SKM-1 treated with dmso at 0.1 percent for 144 hours (cell line): ENCODE results near the gene CD86.
"Not testable (repeated sequence)": the region's sequence is repeated elsewhere in the genome, so short reads cannot be mapped to it uniquely, and the experiment has no call there.

Experiments
- DNase-seq: peaks from one replicate; lab custom pipeline; 2025; ENCODE audit not compliant: unreplicated experiment; lab: John Stamatoyannopoulos, UW

CD86 gene

GRCh38 chr3:122146466-122146865 is 91.3 kb downstream of the CD86 start:
- no peak for DNase-seq

- DNase-seq: no peak
These were observed 93.9 kb downstream of the CD86 start for GRCh38 chr3:122148941-122149627.

DNA sequence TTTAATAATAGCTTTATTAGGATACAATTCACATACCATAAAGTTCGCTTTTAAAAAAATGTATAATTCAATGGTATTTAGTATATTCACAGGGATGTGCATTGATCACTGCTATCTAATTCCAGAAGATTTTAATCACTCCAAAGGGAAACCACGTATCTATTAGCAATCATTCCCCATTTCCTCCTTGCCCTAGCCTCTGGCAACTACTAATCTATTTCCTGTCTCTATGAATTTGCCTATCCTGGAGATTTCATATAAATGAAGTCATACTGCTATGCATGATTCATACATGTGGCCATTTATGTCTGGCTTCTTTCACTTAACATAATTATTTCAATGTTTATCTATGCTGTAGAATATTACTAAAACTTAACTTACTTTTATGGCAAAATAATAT is 96.3 kb downstream of the CD86 start:
- DNase-seq: no peak

DNA sequence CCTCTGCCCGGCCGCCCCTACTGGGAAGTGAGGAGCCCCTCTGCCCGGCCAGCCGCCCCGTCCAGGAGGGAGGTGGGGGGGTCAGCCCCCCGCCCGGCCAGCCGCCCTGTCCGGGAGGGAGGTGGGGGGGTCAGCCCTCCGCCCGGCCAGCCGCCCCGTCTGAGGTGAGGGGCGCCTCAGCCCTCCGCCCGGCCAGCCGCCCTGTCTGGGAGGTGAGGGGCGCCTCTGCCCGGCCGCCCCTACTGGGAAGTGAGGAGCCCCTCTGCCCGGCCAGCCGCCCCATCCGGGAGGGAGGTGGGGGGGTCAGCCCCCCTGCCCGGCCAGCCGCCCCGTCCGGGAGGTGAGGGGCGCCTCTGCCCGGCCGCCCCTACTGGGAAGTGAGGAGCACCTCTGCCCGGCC is 109.8 kb downstream of the CD86 start:
- not testable (repeated sequence) for DNase-seq

DNA sequence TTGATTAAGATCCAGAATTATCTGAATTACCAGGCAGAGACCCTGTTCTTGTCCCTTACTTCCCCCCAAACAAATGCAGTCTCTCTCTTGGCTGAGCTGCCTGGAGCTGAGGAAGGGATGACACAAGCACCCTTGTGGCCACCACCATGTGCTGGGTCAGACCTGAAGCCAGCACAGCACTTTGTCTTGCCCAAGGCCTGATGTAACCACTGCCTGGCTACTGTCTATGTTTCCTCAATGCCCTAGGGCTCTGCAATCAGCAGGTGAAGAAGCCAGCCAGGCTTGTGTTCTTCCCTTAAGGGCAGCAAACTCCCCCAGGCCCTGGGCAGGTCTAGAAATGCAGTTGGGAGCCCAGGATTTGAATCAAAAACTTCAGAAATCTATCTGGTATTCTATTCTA is 112.5 kb downstream of the CD86 start:
- peak; percentile 52 for DNase-seq

GRCh38 chr3:122168044-122168443 is 112.9 kb downstream of the CD86 start:
- no peak for DNase-seq

DNA sequence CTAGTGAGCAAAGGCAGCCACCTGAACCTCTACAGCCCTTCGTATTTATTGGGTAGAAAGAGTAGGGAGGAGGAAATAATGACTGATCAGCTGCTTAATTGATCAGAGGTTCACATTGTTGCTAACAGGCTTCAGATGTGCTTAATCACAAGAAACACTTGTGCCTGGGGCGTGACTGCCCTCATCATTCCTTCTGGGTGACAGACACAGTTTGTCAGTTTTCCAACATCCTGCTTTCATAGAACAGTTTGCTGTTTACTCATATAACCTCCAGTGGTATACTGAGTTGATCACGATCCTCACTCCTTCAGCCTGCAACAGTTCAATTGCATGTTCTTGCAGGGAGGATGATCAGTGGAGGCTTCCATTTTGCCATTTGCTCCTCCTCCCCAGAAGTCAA is 114.7 kb downstream of the CD86 start:
- no peak for DNase-seq
